ENCODE results near the gene HIVEP3. TPM values are rescaled to one million over a fixed set of nuclear protein-coding genes. Genes with fewer than 3 reads are reported as not detected.

Gene HIVEP3
- total RNA-seq, 1 donor from 2014 or later = 8.9 TPM

DNA sequence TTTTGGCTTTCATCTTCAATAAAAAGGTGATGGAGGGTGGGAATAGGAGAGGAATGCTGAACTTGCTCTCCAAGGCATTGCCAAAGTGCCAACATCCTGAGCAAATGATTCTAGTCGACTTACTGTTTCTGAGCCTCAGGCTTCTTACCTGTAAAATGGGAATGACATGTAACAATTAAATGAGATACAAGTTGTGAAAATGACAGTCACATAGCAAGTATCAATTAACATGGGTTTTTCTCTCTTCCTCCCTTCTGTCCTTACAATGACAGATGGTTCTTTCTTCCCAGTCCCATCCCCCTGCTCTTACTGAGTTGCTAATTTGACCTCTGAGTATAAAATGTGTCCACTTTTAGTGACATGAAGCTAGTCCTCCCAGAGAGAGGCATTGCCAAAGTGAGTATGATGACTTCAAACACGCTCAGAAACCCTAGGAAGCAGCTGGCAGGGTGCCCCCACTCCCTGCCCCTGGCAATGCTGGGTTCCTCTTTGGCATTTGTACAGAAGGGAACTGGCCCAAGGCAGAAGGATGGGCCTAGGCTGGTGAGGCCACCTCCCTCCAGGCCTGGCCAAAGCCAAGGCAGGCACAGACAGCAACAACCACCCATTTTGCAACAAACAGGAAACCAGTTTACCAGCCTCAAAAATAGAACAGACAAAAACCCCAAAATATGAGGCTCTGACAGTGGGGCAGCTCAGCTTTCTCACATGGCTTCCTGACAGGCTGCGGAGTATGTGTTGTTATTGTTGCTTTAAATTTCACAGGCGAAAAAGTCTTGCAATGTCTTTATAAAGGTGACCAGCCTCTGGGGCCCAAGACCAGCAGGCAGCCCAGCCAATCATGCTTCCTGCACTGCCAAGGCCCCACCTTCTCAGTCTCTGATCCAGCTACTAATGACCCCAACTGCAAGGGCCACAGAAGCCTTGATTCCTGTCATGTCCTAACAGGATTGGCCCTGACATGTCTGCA is 115.9 kb downstream of the HIVEP3 start:
- Mint-ChIP-seq H3K27me3 (ENCODE audit: low read depth, unreplicated experiment) (peaks cover 3% of the 10 kb centered on the region), H3K27ac (ENCODE audit: unreplicated experiment) (no peak overlapping the region), H3K4me1 (ENCODE audit: low read depth, unreplicated experiment) (peaks cover 11% of the 10 kb centered on the region), H3K9me3 (ENCODE audit: unreplicated experiment) (no peaks in the 10 kb centered on the region), H3K4me3 (ENCODE audit: unreplicated experiment) (no peak overlapping the region), H3K36me3 (ENCODE audit: low read depth, unreplicated experiment) (no peaks in the 10 kb centered on the region)
- H3K9ac ChIP-seq (ENCODE audit: low read length) = no peak overlapping the region
- no peak overlapping the region for H3K4me2 ChIP-seq (ENCODE audit: low read length)
- no peak overlapping the region for H3K27ac ChIP-seq (ENCODE audit: low read depth, low read length)
- H3K4me3 ChIP-seq (ENCODE audit: insufficient read depth, low read depth, low read length) = no peak overlapping the region
- H2AFZ ChIP-seq (ENCODE audit: low read depth, low read length) = no peak overlapping the region
- H3K27me3 ChIP-seq (ENCODE audit: insufficient read depth, low read length) = no peaks in the 10 kb centered on the region
- no peaks in the 10 kb centered on the region for H4K20me1 ChIP-seq (ENCODE audit: insufficient read depth, low read length)
- H3K79me2 ChIP-seq (ENCODE audit: insufficient read depth, low read length) = no peaks in the 10 kb centered on the region
- H3K4me1 ChIP-seq (ENCODE audit: insufficient read depth, low read length) = no peaks in the 10 kb centered on the region
- DNase-seq (ENCODE audit: low read depth) = no peak
- no peak for FAIRE-seq
- no peaks in the 10 kb centered on the region for H3K9me3 ChIP-seq (ENCODE audit: insufficient read depth, low read depth, low read length)
- no peaks in the 10 kb centered on the region for H3K36me3 ChIP-seq (ENCODE audit: insufficient read depth, low read length)
- TF ChIP-seq, protein P1, sequence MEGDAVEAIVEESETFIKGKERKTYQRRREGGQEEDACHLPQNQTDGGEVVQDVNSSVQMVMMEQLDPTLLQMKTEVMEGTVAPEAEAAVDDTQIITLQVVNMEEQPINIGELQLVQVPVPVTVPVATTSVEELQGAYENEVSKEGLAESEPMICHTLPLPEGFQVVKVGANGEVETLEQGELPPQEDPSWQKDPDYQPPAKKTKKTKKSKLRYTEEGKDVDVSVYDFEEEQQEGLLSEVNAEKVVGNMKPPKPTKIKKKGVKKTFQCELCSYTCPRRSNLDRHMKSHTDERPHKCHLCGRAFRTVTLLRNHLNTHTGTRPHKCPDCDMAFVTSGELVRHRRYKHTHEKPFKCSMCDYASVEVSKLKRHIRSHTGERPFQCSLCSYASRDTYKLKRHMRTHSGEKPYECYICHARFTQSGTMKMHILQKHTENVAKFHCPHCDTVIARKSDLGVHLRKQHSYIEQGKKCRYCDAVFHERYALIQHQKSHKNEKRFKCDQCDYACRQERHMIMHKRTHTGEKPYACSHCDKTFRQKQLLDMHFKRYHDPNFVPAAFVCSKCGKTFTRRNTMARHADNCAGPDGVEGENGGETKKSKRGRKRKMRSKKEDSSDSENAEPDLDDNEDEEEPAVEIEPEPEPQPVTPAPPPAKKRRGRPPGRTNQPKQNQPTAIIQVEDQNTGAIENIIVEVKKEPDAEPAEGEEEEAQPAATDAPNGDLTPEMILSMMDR (IDR thresholded peaks at IDR 0.05; ENCODE audit: insufficient read depth, low read depth, low read length) = no peak
- TF ChIP-seq EZH2 (IDR thresholded peaks at IDR 0.05; ENCODE audit: insufficient read depth, low read length) = no peak

DNA sequence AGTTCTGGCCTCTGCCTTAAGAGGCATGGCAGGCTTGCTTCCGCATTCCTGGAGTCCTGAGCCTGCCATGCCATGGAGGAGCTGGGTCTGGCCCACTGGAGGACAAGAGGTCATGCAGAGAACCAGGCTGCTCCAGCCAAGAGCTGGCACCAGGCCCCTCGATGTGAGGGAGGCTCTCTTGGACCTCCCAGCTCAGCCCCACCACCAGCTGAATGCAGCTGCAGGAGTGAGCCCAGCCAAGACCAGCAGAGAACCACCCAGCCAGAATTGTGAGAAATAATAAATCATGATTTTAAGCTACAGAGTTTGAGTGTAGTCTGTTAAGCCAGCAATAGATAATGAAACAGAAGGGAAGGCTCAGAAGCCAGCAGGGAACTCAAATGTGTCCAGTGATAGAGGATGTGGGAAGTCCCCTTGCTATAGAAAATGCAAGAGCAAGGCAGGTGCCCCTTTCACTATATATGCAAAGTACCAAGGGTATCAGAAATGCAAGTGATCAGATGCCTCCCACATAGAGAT is 118.4 kb downstream of the HIVEP3 start:
- peaks cover 5% of the 10 kb centered on the region for H3K4me1 Mint-ChIP-seq (ENCODE audit: low read depth, unreplicated experiment)
- no peak overlapping the region for H3K27ac Mint-ChIP-seq (ENCODE audit: unreplicated experiment)
- Histone ChIP-seq H3K9me3 (ENCODE audit: insufficient read depth, low read depth, low read length) (no peaks in the 10 kb centered on the region), H3K79me2 (ENCODE audit: insufficient read depth, low read length) (no peaks in the 10 kb centered on the region), H3K27ac (ENCODE audit: low read depth, low read length) (no peak overlapping the region), H3K27me3 (ENCODE audit: insufficient read depth, low read length) (no peaks in the 10 kb centered on the region), H2AFZ (ENCODE audit: low read depth, low read length) (no peak overlapping the region), H3K9ac (ENCODE audit: low read length) (no peak overlapping the region), H3K4me1 (ENCODE audit: insufficient read depth, low read length) (no peaks in the 10 kb centered on the region), H3K4me2 (ENCODE audit: low read length) (no peak overlapping the region), H3K4me3 (ENCODE audit: insufficient read depth, low read depth, low read length) (no peak overlapping the region), H3K36me3 (ENCODE audit: insufficient read depth, low read length) (no peaks in the 10 kb centered on the region), H4K20me1 (ENCODE audit: insufficient read depth, low read length) (no peaks in the 10 kb centered on the region)
- H3K4me3 Mint-ChIP-seq (ENCODE audit: unreplicated experiment) = no peak overlapping the region
- no peak for TF ChIP-seq EZH2 (IDR thresholded peaks at IDR 0.05; ENCODE audit: insufficient read depth, low read length)
- TF ChIP-seq, protein P1 (IDR thresholded peaks at IDR 0.05; ENCODE audit: insufficient read depth, low read depth, low read length) = no peak
- DNase-seq (ENCODE audit: low read depth) (no peak), FAIRE-seq (no peak)
- H3K9me3 Mint-ChIP-seq (ENCODE audit: unreplicated experiment) = no peaks in the 10 kb centered on the region
- no peaks in the 10 kb centered on the region for H3K36me3 Mint-ChIP-seq (ENCODE audit: low read depth, unreplicated experiment)
- peaks cover 3% of the 10 kb centered on the region for H3K27me3 Mint-ChIP-seq (ENCODE audit: low read depth, unreplicated experiment)

All from astrocyte (in vitro differentiated cells and primary cell).